ENCODE results near the gene DEFB129.
"Not testable (repeated sequence)": the region's sequence is repeated elsewhere in the genome, so short reads cannot be mapped to it uniquely, and the experiment has no call there.

Gene DEFB129

GRCh38 chr20:226958-227357, at the start of gene DEFB129:
Gene DEFB129, plus strand, starts transcription at chr20:227258. Its CDS starts 31 bp downstream, at chr20:227289.
- Mint-ChIP-seq H3K4me3 (no peak within 1 kb of the TSS), H3K27ac (no peak within 1 kb of the TSS), H3K36me3 (no peaks in the 10 kb centered on the region), H3K4me1 (no peaks in the 10 kb centered on the region), H3K9me3 (no peaks in the 10 kb centered on the region)
- DNase-seq (ENCODE audit: low spot score in 2 of 2) (no peak), ATAC-seq (no peak)

- Mint-ChIP-seq H3K36me3 (no peaks in the 10 kb centered on the region), H3K27ac (no peak overlapping the region), H3K9me3 (no peaks in the 10 kb centered on the region), H3K4me3 (no peak overlapping the region), H3K4me1 (no peaks in the 10 kb centered on the region)
- DNase-seq (ENCODE audit: low spot score in 2 of 2) = no peak
- no peak for ATAC-seq
Observed at GRCh38 chr20:184288-184687, 42.8 kb upstream of the DEFB129 start.

GRCh38 chr20:187733-188132, 39.3 kb upstream of the DEFB129 start:
- H3K36me3 Mint-ChIP-seq = no peaks in the 10 kb centered on the region
- H3K4me3 Mint-ChIP-seq = no peak overlapping the region
- no peak overlapping the region for H3K27ac Mint-ChIP-seq
- no peaks in the 10 kb centered on the region for H3K4me1 Mint-ChIP-seq
- DNase-seq (ENCODE audit: low spot score in 2 of 2) (no peak), ATAC-seq (no peak)
- H3K9me3 Mint-ChIP-seq = no peaks in the 10 kb centered on the region

GRCh38 chr20:189611-190010, 37.4 kb upstream of the DEFB129 start, which contains the start of gene DEFB128:
Gene DEFB128, minus strand, starts transcription at chr20:189711. Its CDS starts 88 bp downstream, at chr20:189623.
- DNase-seq (ENCODE audit: low spot score in 2 of 2) (no peak), ATAC-seq (no peak)
- H3K27ac Mint-ChIP-seq = no peak within 1 kb of the TSS
- no peak within 1 kb of the TSS for H3K4me3 Mint-ChIP-seq
- H3K36me3 Mint-ChIP-seq = no peaks in the 10 kb centered on the region
- H3K4me1 Mint-ChIP-seq = no peaks in the 10 kb centered on the region
- no peaks in the 10 kb centered on the region for H3K9me3 Mint-ChIP-seq

- H3K9me3 Mint-ChIP-seq = no peaks in the 10 kb centered on the region
- no peak overlapping the region for H3K4me3 Mint-ChIP-seq
- ATAC-seq = no peak
- no peak for DNase-seq (ENCODE audit: low spot score in 2 of 2)
- H3K36me3 Mint-ChIP-seq = no peaks in the 10 kb centered on the region
- no peaks in the 10 kb centered on the region for H3K4me1 Mint-ChIP-seq
- no peak overlapping the region for H3K27ac Mint-ChIP-seq
Observed at GRCh38 chr20:198225-198624, 28.8 kb upstream of the DEFB129 start.

GRCh38 chr20:199996-200395, 27.1 kb upstream of the DEFB129 start:
- H3K27ac Mint-ChIP-seq = no peak overlapping the region
- no peak for ATAC-seq

GRCh38 chr20:203630-204029, 23.4 kb upstream of the DEFB129 start:
- not testable (repeated sequence) for H3K9me3 Mint-ChIP-seq; H3K4me1 Mint-ChIP-seq; DNase-seq (ENCODE audit: low spot score in 2 of 2); H3K27ac Mint-ChIP-seq; H3K4me3 Mint-ChIP-seq; H3K36me3 Mint-ChIP-seq; ATAC-seq

More at GRCh38 chr20:199996-200395, 27.1 kb upstream of the DEFB129 start:
- Mint-ChIP-seq H3K4me1 (no peaks in the 10 kb centered on the region), H3K9me3 (no peaks in the 10 kb centered on the region), H3K36me3 (no peaks in the 10 kb centered on the region), H3K4me3 (no peak overlapping the region)
- DNase-seq (ENCODE audit: low spot score in 2 of 2) = no peak

GRCh38 chr20:208942-209566, 18.0 kb upstream of the DEFB129 start:
- DNase-seq (ENCODE audit: low spot score in 2 of 2) (no peak), ATAC-seq (peak; percentile 85)
- no peaks in the 10 kb centered on the region for H3K9me3 Mint-ChIP-seq
- no peaks in the 10 kb centered on the region for H3K4me1 Mint-ChIP-seq
- H3K36me3 Mint-ChIP-seq = no peaks in the 10 kb centered on the region
- H3K4me3 Mint-ChIP-seq = no peak overlapping the region
- H3K27ac Mint-ChIP-seq = no peak overlapping the region

GRCh38 chr20:210809-211502, 16.1 kb upstream of the DEFB129 start:
- H3K4me3 Mint-ChIP-seq = no peak overlapping the region
- ATAC-seq (no peak), DNase-seq (ENCODE audit: low spot score in 2 of 2) (no peak)
- H3K9me3 Mint-ChIP-seq = no peaks in the 10 kb centered on the region
- no peaks in the 10 kb centered on the region for H3K4me1 Mint-ChIP-seq
- no peaks in the 10 kb centered on the region for H3K36me3 Mint-ChIP-seq
- H3K27ac Mint-ChIP-seq = no peak overlapping the region

- no peak for DNase-seq (ENCODE audit: low spot score in 2 of 2)
- Mint-ChIP-seq H3K27ac (no peak overlapping the region), H3K36me3 (no peaks in the 10 kb centered on the region), H3K4me1 (no peaks in the 10 kb centered on the region), H3K9me3 (no peaks in the 10 kb centered on the region), H3K4me3 (no peak overlapping the region)
- no peak for ATAC-seq
Observed at GRCh38 chr20:214383-214782, 12.7 kb upstream of the DEFB129 start.

GRCh38 chr20:215796-216195, 11.3 kb upstream of the DEFB129 start:
- ATAC-seq = no peak
- Mint-ChIP-seq H3K4me1 (no peaks in the 10 kb centered on the region), H3K4me3 (no peak overlapping the region), H3K36me3 (no peaks in the 10 kb centered on the region), H3K9me3 (no peaks in the 10 kb centered on the region), H3K27ac (no peak overlapping the region)
- DNase-seq (ENCODE audit: low spot score in 2 of 2) = no peak

GRCh38 chr20:217266-217665, 9.8 kb upstream of the DEFB129 start:
- Mint-ChIP-seq H3K4me1 (no peaks in the 10 kb centered on the region), H3K4me3 (no peak overlapping the region), H3K9me3 (no peaks in the 10 kb centered on the region), H3K36me3 (no peaks in the 10 kb centered on the region), H3K27ac (no peak overlapping the region)
- no peak for DNase-seq (ENCODE audit: low spot score in 2 of 2)
- ATAC-seq = no peak

GRCh38 chr20:219290-220115, 7.6 kb upstream of the DEFB129 start:
- peak; percentile 34 for ATAC-seq
- Mint-ChIP-seq H3K4me3 (no peak overlapping the region), H3K4me1 (no peaks in the 10 kb centered on the region), H3K36me3 (no peaks in the 10 kb centered on the region), H3K9me3 (no peaks in the 10 kb centered on the region), H3K27ac (no peak overlapping the region)
- DNase-seq (ENCODE audit: low spot score in 2 of 2) = no peak

GRCh38 chr20:221258-221830, 5.7 kb upstream of the DEFB129 start:
- Mint-ChIP-seq H3K9me3 (no peaks in the 10 kb centered on the region), H3K4me3 (no peak overlapping the region), H3K36me3 (no peaks in the 10 kb centered on the region), H3K4me1 (no peaks in the 10 kb centered on the region), H3K27ac (no peak overlapping the region)
- DNase-seq (ENCODE audit: low spot score in 2 of 2) (no peak), ATAC-seq (no peak)

GRCh38 chr20:225879-226278, 1.2 kb upstream of the DEFB129 start:
- not testable (repeated sequence) for H3K9me3 Mint-ChIP-seq; DNase-seq (ENCODE audit: low spot score in 2 of 2); H3K27ac Mint-ChIP-seq

More at GRCh38 chr20:225879-226278, 1.2 kb upstream of the DEFB129 start:
- H3K4me3 Mint-ChIP-seq, H3K4me1 Mint-ChIP-seq, H3K36me3 Mint-ChIP-seq, ATAC-seq: not testable (repeated sequence)

Data from stimulated activated effector memory CD8-positive, alpha-beta T cell treated with anti-CD3 and anti-CD28 coated beads, Interleukin-12 subunit alpha, Interleukin-12 subunit beta, amount 100 ng/mL, for 72 hours (primary cell).